Posterior vena cava (tissue), 2 donors: Measurements from ENCODE around the gene SLC15A3. TPM values are rescaled to one million over a fixed set of nuclear protein-coding genes. Genes with fewer than 3 reads are reported as not detected.

Experiments used
- DNase-seq: peaks from one replicate; pipeline ENCODE4 v3.0.0-alpha.2; 2020; ENCODE audit warnings: low spot score
- intact Hi-C, 2 donors: fragments of 100-400 bp; cut with DNase I; formaldehyde crosslinking; loops; one replicate each; pipeline versions ENCODE4 v1.14.1 to v1.14.2; 2022 to 2023
- total RNA-seq, 2 donors: library from RNA; stranded (reverse); fragmentation: NEBNext Ultra II Directional; extraction: Animal tissue kit (Norgen Biotek cat#: 25700); gene quantifications; one replicate each; pipeline ENCODE4 v1.2.1, GENCODE V29; 2021
- donor health status: DM: yes; HTN: yes; CAD: no.
- donor health status: DM: yes; HTN: yes; CAD: no.

SLC15A3 gene
- total RNA-seq, 2 donors from 2014 or later = 27.4 to 29.3 TPM

DNA sequence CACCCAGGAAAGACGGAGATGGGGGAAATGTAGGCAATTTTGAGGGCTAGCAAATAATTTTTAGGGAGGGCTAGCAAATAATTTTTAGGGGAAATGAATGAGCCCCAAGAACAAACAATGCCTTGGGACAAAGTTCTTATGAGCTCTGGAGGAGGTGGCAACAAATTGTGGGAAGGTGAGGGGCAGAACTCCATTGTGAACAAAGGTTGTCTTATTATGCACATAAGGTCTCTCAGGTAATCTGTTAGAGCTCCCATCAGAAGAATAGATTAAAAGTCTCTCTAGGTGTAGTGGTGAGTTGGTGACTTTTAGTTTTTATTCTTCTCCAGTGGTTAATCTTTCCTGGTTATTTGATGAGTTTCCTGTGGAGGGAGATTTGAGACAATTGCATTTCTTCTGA lies 43.2 kb downstream of the SLC15A3 start:
- intact Hi-C loops = no loop called here
- no peak for DNase-seq

DNA sequence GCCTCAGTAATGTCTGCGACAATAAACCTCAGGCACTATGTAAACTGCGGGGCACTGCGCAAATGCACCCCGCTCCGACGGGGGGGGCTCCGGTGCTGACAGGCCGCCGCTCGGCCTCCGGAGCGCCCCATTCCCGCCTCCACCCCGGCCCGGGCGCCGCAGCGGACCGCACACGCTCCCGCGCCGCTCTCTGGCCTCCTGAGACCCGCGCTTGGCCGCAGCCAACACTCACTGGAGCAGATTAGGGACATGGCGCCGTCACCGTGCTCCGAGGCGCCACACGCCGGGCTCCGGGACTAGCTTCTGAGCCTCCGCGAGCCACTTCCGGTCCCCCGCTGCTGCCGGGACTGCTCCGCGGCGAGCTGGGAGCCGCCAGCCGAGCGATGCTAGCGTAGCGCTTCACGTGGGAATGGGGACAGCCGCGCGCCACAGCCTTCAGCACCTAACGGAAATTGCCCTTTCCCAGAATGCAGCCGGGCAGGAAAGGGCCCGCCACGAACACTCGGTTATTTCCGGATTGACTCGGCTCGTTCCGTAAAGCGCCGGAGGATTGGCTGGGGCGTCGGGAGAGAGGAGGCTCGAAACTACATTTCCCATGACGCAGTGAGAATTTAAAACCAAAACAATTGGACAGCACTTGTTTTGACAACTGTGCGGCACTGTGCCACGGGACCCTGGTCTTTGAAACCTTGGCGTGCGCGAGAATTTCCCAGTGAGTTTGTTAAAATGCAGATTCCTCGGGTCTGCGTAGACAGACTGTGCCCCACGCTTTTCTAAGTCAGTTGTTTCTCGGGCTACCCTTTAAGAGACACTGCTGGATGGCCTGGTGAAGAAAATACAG lies 45.6 kb downstream of the SLC15A3 start, which contains the start of gene PRPF19:
PRPF19 (minus strand) TSS at position 454 of the 841 bp plus-strand sequence; CDS start at position 251, 203 bp downstream.
- DNase-seq = peak; percentile 99
- intact Hi-C loops = no loop called here

DNA sequence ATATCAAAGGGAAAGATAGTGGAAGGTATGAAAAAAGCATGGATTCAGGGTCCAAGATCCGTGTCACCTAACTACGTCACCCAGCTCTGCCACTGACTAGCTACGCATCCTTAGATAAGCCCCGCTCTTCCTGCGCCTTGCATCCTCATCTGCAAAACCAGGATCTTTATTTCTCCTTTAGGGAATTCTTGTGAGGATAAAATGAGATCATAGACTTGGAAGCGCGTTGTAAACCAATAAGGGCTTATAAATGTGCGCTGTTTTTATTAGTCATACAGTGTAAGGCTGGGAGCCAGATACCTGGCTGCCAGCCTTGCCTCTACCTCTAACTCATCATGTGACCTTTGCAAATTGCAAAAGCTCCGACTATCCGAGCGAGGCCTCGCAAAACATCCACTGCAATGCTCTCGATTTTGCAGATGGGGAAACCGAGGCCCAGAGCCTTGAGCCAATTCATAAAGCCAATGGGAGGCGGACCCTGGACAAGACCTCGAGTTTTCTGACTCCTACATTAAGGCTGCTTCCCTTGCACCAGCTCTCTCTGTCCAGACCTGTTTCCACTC lies 46.3 kb downstream of the SLC15A3 start:
- intact Hi-C loops = no loop called here
- DNase-seq = no peak

DNA sequence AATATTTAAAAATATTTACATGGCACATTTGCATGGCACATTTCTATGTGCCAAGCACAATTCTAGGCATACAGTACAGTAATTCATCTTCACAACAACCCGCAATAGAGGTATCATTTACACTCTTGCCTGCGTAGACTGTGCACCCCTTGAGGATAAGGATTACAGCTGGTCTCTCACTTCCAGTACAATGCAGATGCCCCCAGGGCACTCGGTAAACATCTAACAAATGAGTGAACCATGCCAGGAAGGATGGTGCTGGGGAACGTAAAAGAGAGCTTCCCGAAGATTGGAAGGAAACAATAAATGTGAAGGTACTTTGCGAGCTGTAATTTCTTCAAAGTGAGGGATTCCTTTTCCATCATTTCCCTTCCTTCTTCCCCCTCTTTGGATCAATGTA lies 46.9 kb downstream of the SLC15A3 start:
- intact Hi-C loops = no loop called here
- no peak for DNase-seq

DNA sequence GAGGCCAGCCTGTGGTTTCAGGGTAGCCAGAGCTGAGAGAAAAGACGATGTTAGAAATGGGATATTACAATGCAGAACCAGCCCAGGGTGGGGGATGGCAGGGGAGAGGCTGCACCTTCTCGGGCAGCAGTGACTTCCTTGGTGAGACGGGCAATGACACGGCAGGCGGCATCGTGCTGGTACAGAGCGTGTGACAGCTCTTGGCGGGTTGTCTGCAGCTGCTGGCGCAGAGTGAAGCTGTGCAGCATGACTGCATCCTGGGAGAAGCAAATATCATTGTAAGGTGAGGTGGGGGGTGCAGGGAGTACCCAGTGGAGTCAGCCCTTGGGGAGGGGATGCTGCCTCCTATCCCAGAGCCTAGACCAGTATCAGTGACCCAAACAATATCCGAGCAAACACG lies 49.4 kb downstream of the SLC15A3 start:
- intact Hi-C loops = no loop called here
- no peak for DNase-seq

DNA sequence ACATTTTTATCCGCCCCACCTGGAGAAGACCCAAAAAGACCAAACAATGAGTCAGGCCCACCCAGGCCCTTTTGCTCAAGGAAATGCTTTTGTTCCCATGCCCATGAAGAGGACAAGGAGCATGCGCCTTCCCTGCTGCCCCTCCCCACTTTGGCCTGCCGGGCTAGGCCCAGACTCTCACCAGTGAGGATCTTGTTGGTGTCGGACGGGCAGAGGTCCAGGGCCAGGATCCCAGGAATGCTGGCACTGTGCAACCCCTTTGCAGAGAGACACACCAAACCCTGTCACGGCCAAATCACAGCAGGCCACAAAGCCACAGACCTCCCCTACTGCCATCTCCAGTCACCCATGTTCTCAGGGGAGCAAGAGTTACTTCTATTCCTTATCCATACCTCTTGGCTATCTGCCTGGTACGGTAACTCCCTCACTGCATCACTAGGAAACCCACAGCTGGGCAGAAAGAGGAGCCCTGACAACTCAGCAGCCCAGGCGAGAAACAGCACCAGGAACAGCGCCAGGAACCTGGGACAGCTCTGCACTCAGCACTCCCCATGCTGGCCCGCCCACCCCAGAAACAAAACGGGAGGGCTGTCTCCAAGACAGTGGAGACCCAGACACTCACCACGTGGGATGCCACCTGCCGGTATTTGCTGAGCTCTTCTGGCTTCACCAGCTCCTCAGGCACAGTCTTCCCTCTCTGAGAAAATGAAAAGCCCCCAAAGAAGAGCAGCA lies 51.1 kb downstream of the SLC15A3 start:
- intact Hi-C loops = no loop called here
- no peak for DNase-seq

DNA sequence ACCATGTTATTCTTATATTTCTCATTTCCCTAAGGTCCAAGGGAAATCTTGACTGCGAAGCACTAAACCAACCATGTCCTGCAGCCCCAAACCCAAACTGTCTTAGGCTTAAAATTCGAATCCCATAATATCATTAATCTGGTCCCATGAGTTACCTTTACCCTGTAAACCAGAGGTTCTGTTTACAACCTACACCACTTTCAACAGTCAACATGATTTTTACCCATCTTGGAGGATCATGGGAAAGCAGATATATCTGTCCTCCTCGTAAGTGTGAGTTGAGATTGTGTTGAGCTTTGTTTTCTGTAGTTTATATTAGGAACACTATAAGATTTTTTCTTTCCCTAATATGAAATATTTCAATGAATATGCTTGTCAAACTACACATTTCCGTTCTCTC lies 52.0 kb downstream of the SLC15A3 start:
- intact Hi-C loops = loop anchor here (5.0 kb wide), 2 partner anchors 63 to 68 kb away; no protein-coding TSS in a partner anchor
- DNase-seq = no peak

DNA sequence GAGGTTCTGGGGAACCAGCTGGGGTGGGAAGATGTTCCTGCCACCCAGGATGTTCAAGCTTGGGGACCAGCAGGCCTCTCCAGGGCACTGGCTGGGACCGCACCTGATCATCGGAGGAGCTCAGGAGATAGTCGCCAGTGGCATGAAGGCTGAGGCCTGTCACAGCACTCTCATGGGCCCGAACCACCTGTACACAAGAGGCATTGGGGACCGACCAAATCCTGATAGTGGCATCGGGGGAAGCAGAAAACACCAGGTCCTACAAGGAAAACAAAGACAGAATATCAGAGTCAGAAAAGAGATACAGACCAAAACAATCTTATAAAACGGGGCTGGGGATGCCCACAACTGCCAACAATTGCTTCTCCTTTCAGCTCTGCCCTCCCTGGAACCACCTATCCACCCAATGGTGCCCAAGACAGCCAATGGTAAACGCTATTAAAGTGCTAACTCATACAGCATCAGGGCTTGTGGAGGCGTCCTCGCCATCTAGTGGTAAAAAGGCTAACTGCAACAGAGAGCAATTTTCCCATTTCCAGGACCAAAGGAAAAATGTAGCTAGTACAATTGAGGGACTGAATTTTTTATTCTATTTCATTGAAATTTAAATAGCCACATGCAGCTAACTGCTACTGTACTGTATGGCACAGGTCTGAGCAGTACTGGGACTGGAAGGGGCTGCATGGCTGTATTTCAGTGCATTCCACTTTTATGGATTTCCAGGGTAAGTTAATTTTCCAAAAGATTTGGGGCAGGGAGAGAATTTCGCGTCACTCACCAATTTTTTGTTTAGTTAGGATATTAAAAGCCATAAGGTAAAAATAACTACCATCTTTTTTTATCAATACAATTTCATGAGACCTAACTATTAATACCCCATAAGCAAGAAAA lies 52.7 kb downstream of the SLC15A3 start:
- DNase-seq = no peak
- intact Hi-C loops = loop anchor here (5.0 kb wide), 2 partner anchors 62 to 67 kb away; no protein-coding TSS in a partner anchor

DNA sequence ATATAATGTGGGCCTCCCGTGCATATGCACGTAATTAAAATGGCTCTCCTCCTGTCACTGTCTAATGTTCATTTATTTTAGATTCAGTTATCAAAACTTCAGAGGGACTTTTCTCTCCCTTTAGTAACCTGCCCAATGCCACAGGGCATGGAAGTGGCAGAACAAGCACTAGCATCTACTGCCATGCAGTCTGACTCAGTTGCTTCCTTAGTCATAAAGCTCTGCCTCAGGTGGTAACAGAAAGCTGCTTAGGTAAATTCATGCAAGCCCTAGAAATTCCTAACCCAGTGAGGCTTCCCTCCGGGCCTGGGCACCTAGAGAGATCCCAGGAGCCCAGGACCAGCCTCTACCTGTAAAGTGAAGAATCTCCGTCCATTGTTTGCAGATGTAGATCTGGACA lies 54.5 kb downstream of the SLC15A3 start:
- intact Hi-C loops = loop anchor here (5.0 kb wide), 2 partner anchors 60 to 65 kb away; no protein-coding TSS in a partner anchor
- no peak for DNase-seq

DNA sequence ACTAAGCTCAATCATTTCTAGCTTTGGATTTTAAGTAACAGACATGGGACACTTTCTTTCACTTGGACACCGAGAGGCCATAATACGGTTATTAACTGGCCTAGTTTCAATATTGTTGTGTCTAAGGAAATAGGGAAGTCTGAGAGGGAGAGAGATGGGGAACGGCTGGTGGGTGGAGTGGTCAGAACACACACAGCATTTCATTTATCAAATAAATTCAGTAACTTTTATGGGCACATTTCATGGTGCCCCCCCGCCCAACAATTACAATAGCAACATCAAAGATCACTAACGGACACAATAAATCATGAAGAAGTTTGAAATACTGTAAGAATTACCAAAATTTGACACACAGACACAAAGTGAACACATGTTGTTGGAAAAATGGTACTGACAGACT lies 56.3 kb downstream of the SLC15A3 start:
- no peak for DNase-seq
- intact Hi-C loops = loop anchor here (5.0 kb wide), 2 partner anchors 58 to 63 kb away; no protein-coding TSS in a partner anchor

DNA sequence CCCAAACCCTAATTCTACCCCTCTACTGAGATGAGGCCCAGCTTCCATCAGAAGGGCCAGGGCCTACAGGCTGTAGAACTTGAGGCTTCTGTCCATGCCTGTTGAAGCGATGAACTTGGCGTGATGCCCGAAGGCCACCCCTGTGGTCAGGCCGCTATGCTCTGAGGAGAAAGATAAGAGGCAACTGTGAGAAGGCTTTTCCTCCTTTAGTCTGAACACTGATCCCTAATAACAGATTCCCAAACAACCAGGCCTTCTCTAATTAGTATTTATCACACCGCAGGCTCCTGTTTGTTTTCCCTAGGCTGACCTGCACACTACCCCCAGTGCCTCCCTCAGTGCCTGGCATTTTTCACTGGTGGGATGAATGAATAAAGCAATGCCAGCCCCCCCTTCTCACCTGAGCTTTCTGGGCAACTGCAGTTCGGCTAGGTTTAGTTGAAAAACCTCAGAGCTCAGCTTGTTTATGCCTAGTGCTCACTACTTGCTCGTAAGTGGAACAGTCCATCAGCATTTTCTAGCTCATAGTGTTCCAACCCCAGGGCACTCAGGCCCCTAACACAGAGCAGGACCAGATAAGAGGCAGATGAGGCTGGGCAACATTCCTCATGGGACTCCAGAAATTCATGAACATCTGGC lies 60.8 kb downstream of the SLC15A3 start:
- intact Hi-C loops = no loop called here
- DNase-seq = no peak

DNA sequence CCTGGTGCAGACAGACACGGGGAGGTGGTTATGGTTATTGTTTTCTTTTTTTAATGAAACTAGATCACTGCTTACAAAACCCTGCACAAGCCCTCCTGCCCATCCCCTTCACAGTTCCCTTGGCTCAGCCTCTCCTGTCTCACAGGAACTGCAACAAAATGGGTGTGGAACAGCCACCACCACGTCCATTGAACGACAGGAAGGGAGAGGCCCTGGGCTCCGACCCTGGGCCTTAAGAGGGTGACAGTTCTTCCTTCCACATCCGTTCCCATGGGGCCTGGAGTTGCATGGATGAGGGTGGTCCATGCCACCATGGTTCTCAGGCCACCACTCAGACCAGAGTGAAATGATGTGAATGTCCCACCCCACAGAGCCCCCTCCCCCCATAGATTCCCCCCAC lies 61.3 kb downstream of the SLC15A3 start:
- DNase-seq = no peak
- intact Hi-C loops = no loop called here

DNA sequence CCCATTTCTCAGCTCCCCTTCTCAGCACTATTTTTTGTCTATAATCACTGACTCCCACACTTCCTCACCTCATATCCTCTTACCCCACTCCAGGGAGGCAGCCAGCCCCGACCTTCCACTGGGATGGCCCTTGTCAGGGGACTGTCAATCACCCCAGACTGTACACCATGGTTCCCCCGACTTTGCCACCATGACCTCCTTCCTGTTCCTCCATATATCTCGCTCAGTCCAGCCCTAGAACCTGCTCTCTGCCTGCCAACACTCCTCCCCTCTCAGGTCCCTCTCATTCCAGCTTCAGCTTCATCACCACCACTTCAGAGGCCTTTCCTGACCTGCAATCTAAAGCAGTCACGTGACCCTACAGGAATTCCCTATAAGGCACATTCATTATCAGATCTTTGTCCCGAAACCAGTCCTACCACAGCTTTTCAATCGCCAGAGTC lies 62.1 kb downstream of the SLC15A3 start:
- no peak for DNase-seq
- intact Hi-C loops = no loop called here

DNA sequence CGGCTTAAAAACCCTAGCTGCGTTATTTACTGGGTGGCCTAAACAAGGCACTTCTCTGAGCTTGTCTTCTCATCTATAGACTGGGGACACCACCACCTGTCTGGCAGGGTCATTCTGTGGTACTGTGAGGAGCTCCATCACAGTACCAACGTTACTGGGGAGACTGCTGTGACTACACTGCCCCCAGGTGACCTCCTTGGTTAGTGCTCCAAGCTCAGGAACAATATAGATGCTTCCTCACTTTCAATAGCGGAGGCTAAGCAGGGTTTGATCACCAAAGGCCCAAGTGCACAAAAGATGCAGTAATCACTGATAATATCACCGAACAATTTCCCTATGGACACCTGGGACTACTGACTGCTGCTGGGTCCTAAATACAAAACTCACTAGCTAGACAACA lies 64.4 kb downstream of the SLC15A3 start:
- DNase-seq = no peak
- intact Hi-C loops = no loop called here

Other genes with a start within 250 kb of the SLC15A3 start
- gene MS4A18, start 227.5 kb downstream of the SLC15A3 start, total RNA-seq = not detected
- gene MS4A15, start 195.3 kb downstream of the SLC15A3 start, total RNA-seq = not detected
- gene MS4A10, start 166.8 kb downstream of the SLC15A3 start, total RNA-seq = not detected
- 10 to 100 TPM; 14.9 to 21.9 TPM for gene CCDC86, start 110.1 kb downstream of the SLC15A3 start, total RNA-seq
- gene PTGDR2, start 96.2 kb downstream of the SLC15A3 start, total RNA-seq = under 1 TPM in 1 of 2 donors, not detected in 1; 0.14 TPM
- not detected for gene ZP1, start 84.6 kb downstream of the SLC15A3 start, total RNA-seq
- gene PRPF19, start 45.6 kb downstream of the SLC15A3 start, total RNA-seq = 10 to 100 TPM; 47.6 to 50.9 TPM
- gene TMEM109, start 38.0 kb downstream of the SLC15A3 start, total RNA-seq = 100 to 1,000 TPM; 118 to 125 TPM
- 1 to 10 TPM; 5.4 to 7.7 TPM for gene TMEM132A, start 27.7 kb downstream of the SLC15A3 start, total RNA-seq
- under 1 TPM; 0.43 to 0.93 TPM for gene CD6, start 19.5 kb upstream of the SLC15A3 start, total RNA-seq
- under 1 TPM; 0.52 to 0.60 TPM for gene CD5, start 150.3 kb upstream of the SLC15A3 start, total RNA-seq
- gene VPS37C, start 209.2 kb upstream of the SLC15A3 start, total RNA-seq = 10 to 100 TPM; 21.6 to 31.2 TPM